Measurements from ENCODE around the gene RNPEP.
"Not testable (repeated sequence)": the region's sequence is repeated elsewhere in the genome, so short reads cannot be mapped to it uniquely, and the experiment has no call there.

RNPEP gene

GRCh38 chr1:201962382-201962781 lies 20.1 kb upstream of the RNPEP start:
- DNase-seq = not testable (repeated sequence)

- DNase-seq = no peak
Measured at GRCh38 chr1:201964261-201964660, 18.2 kb upstream of the RNPEP start.

- no peak for DNase-seq
Measured at GRCh38 chr1:201966171-201966570, 16.3 kb upstream of the RNPEP start.

GRCh38 chr1:201968202-201968925 lies 14.1 kb upstream of the RNPEP start:
- DNase-seq = no peak

- no peak for DNase-seq
Measured at GRCh38 chr1:201970334-201971159, 11.9 kb upstream of the RNPEP start.

- peak; percentile 74 for DNase-seq
Measured at GRCh38 chr1:201982082-201982622, 296 bp upstream of the RNPEP start.

GRCh38 chr1:201983380-201983805 lies 945 bp downstream of the RNPEP start:
- peak; percentile 29 for DNase-seq

- no peak for DNase-seq
Measured at GRCh38 chr1:201984446-201984845, 2.0 kb downstream of the RNPEP start.

- DNase-seq = no peak
Measured at GRCh38 chr1:201985355-201985754, 2.9 kb downstream of the RNPEP start.

GRCh38 chr1:201988601-201989000 lies 6.2 kb downstream of the RNPEP start:
- no peak for DNase-seq

GRCh38 chr1:201989354-201990128 lies 7.1 kb downstream of the RNPEP start:
- no peak for DNase-seq

GRCh38 chr1:201990427-201990826 lies 8.0 kb downstream of the RNPEP start:
- no peak for DNase-seq

- DNase-seq = peak; percentile 39
Measured at GRCh38 chr1:201999625-202000238, 17.3 kb downstream of the RNPEP start.

GRCh38 chr1:202002507-202002906 lies 20.1 kb downstream of the RNPEP start:
- DNase-seq = no peak

- no peak for DNase-seq
Measured at GRCh38 chr1:202004711-202005110, 22.3 kb downstream of the RNPEP start.

GRCh38 chr1:202005958-202006357 lies 23.5 kb downstream of the RNPEP start:
- DNase-seq = no peak

- DNase-seq = no peak
Measured at GRCh38 chr1:202007304-202007703, 24.9 kb downstream of the RNPEP start.

- no peak for DNase-seq
Measured at GRCh38 chr1:202007805-202008489, 25.5 kb downstream of the RNPEP start.

- DNase-seq = peak; percentile 59
Measured at GRCh38 chr1:202009326-202010179, 27.1 kb downstream of the RNPEP start.

GRCh38 chr1:202010180-202011015 lies 27.9 kb downstream of the RNPEP start, which contains the start of gene ELF3:
TSS of gene ELF3 (plus strand) at chr1:202010587. CDS start at chr1:202011137, 550 bp downstream.
- DNase-seq = no peak
